CD4-positive, alpha-beta T cell treated with Interleukin-6 for 4 hours (primary cell): ENCODE measurements around the gene KRT33B.
A peak's percentile ranks its signal among the peaks of the same experiment; 100 is the strongest.
"Not testable (repeated sequence)": the region's sequence is repeated elsewhere in the genome, so short reads cannot be mapped to it uniquely, and the experiment has no call there.

Experiments used
- DNase-seq: peaks from one replicate; pipeline ENCODE4 v3.0.0-alpha.2; 2020; ENCODE audit warnings: mixed read lengths

The KRT33B gene

GRCh38 chr17:41369713-41370112 is at the start of gene KRT33B:
Gene KRT33B (minus strand): TSS chr17:41369813. CDS start chr17:41369750, 63 bp downstream.
- no peak for DNase-seq

- DNase-seq, result no peak
Observed at GRCh38 chr17:41418116-41418860, 48.7 kb upstream of the KRT33B start.

GRCh38 chr17:41417576-41418015 is 48.0 kb upstream of the KRT33B start:
- DNase-seq, result no peak

GRCh38 chr17:41417127-41417526 is 47.5 kb upstream of the KRT33B start:
- no peak for DNase-seq

- no peak for DNase-seq
Observed at GRCh38 chr17:41416479-41416878, 46.9 kb upstream of the KRT33B start.

- DNase-seq, result no peak
Observed at GRCh38 chr17:41415833-41416335, 46.3 kb upstream of the KRT33B start.

GRCh38 chr17:41415411-41415810 is 45.8 kb upstream of the KRT33B start:
- no peak for DNase-seq

GRCh38 chr17:41413982-41414381 is 44.4 kb upstream of the KRT33B start:
- no peak for DNase-seq

GRCh38 chr17:41413353-41413957 is 43.8 kb upstream of the KRT33B start:
- no peak for DNase-seq

GRCh38 chr17:41411072-41411840 is 41.6 kb upstream of the KRT33B start:
- DNase-seq, result no peak

- no peak for DNase-seq
Observed at GRCh38 chr17:41407226-41407625, 37.6 kb upstream of the KRT33B start.

GRCh38 chr17:41406205-41406604 is 36.6 kb upstream of the KRT33B start:
- DNase-seq, result no peak

GRCh38 chr17:41404024-41404671 is 34.5 kb upstream of the KRT33B start:
- DNase-seq, result peak; percentile 52

GRCh38 chr17:41403404-41404023 is 33.9 kb upstream of the KRT33B start:
- no peak for DNase-seq

- DNase-seq, result no peak
Observed at GRCh38 chr17:41402161-41402560, 32.5 kb upstream of the KRT33B start.

- DNase-seq, result no peak
Observed at GRCh38 chr17:41396996-41397660, 27.5 kb upstream of the KRT33B start, which contains the start of gene KRT31. Gene KRT31 (minus strand): TSS chr17:41397608. CDS start chr17:41397539, 69 bp downstream.

- DNase-seq, result no peak
Observed at GRCh38 chr17:41396340-41396739, 26.7 kb upstream of the KRT33B start.

GRCh38 chr17:41395611-41396010 is 26.0 kb upstream of the KRT33B start:
- DNase-seq, result no peak

GRCh38 chr17:41395044-41395443 is 25.4 kb upstream of the KRT33B start:
- DNase-seq, result not testable (repeated sequence)

GRCh38 chr17:41394254-41394996 is 24.8 kb upstream of the KRT33B start:
- no peak for DNase-seq

- no peak for DNase-seq
Observed at GRCh38 chr17:41393826-41394225, 24.2 kb upstream of the KRT33B start.
